ENCODE results near the gene NUP188.

DNA sequence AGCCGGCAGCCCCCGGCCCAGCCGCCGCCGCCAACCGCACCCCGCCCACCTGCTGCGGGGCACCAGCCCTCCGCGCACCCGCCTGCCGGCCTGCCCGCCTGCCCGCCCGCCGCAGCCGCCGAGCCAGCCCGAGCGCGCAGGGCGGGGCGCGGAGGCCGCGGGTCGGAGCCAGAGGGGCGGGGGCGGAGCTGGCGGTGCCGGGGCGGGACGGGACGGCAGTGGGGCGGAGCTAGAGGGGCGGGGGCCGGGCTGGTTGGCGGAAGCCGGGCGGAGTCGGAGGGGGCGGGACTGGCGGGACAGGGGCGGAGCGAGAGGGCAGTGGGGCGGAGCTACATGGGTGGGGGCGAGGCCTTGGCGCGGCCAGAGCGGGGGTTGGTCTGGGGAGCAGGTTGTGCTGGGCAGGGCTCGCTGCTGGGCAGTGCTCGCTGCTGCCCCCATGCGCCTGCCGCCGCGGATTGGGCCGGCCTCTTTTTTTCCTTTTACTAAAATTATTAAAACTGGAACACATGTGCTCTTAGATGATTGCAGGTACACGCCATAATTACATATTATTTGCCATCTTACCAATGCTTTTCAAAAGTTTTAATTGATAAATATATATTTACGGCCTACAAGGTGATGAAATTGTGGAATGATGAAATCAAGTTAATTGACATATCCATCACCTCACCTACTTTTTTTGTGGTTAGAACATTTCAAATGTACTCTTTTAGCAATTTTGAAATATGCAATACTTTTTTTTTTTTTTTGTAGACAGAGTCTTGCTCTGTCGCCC, 80.9 kb downstream of the NUP188 start, which contains the start of gene SH3GLB2:
- TF ChIP-seq, protein P1, sequence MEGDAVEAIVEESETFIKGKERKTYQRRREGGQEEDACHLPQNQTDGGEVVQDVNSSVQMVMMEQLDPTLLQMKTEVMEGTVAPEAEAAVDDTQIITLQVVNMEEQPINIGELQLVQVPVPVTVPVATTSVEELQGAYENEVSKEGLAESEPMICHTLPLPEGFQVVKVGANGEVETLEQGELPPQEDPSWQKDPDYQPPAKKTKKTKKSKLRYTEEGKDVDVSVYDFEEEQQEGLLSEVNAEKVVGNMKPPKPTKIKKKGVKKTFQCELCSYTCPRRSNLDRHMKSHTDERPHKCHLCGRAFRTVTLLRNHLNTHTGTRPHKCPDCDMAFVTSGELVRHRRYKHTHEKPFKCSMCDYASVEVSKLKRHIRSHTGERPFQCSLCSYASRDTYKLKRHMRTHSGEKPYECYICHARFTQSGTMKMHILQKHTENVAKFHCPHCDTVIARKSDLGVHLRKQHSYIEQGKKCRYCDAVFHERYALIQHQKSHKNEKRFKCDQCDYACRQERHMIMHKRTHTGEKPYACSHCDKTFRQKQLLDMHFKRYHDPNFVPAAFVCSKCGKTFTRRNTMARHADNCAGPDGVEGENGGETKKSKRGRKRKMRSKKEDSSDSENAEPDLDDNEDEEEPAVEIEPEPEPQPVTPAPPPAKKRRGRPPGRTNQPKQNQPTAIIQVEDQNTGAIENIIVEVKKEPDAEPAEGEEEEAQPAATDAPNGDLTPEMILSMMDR (IDR thresholded peaks at IDR 0.05; ENCODE audit: poor library complexity): peak; percentile 86
- TF ChIP-seq EZH2phosphoT487 (IDR thresholded peaks at IDR 0.05; ENCODE audit: low read depth, severe bottlenecking, unreplicated experiment): no peak

Measured in hepatocyte (in vitro differentiated cells).